ENCODE results near the gene BRWD1.

- TF ChIP-seq, protein P1, sequence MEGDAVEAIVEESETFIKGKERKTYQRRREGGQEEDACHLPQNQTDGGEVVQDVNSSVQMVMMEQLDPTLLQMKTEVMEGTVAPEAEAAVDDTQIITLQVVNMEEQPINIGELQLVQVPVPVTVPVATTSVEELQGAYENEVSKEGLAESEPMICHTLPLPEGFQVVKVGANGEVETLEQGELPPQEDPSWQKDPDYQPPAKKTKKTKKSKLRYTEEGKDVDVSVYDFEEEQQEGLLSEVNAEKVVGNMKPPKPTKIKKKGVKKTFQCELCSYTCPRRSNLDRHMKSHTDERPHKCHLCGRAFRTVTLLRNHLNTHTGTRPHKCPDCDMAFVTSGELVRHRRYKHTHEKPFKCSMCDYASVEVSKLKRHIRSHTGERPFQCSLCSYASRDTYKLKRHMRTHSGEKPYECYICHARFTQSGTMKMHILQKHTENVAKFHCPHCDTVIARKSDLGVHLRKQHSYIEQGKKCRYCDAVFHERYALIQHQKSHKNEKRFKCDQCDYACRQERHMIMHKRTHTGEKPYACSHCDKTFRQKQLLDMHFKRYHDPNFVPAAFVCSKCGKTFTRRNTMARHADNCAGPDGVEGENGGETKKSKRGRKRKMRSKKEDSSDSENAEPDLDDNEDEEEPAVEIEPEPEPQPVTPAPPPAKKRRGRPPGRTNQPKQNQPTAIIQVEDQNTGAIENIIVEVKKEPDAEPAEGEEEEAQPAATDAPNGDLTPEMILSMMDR (IDR thresholded peaks at IDR 0.05): no peak
- TF ChIP-seq ZFX (IDR thresholded peaks at IDR 0.05; ENCODE audit: borderline replicate concordance): no peak
Measured at GRCh38 chr21:39344848-39345247, 31.4 kb upstream of the BRWD1 start.
